Activated CD4-positive, CD25-positive, alpha-beta regulatory T cell treated with anti-CD3 and anti-CD28 coated beads, Interleukin-2, amount 50 U/mL, for 72 hours (primary cell): Measurements from ENCODE around the gene FREM3.
"Not testable (repeated sequence)": the region's sequence is repeated elsewhere in the genome, so short reads cannot be mapped to it uniquely, and the experiment has no call there.

ENCODE experiments used
- DNase-seq: peaks from one replicate; pipeline ENCODE4 v3.0.0; 2021

The FREM3 gene

GRCh38 chr4:143564472-143564871, 136.0 kb downstream of the FREM3 start:
- DNase-seq = no peak

- no peak for DNase-seq
Observed at GRCh38 chr4:143559757-143560147, 140.7 kb downstream of the FREM3 start.

- peak; percentile 62 for DNase-seq
Observed at GRCh38 chr4:143558823-143559756, 141.4 kb downstream of the FREM3 start.

GRCh38 chr4:143558286-143558685, 142.2 kb downstream of the FREM3 start:
- DNase-seq = no peak

- no peak for DNase-seq
Observed at GRCh38 chr4:143555676-143556075, 144.8 kb downstream of the FREM3 start.

- DNase-seq = no peak
Observed at GRCh38 chr4:143554728-143555597, 145.5 kb downstream of the FREM3 start.

GRCh38 chr4:143549928-143550327, 150.5 kb downstream of the FREM3 start:
- no peak for DNase-seq

GRCh38 chr4:143539670-143540023, 160.8 kb downstream of the FREM3 start:
- no peak for DNase-seq

GRCh38 chr4:143538979-143539669, 161.4 kb downstream of the FREM3 start:
- no peak for DNase-seq

- DNase-seq = no peak
Observed at GRCh38 chr4:143531788-143532491, 168.5 kb downstream of the FREM3 start.

- DNase-seq = no peak
Observed at GRCh38 chr4:143531380-143531779, 169.1 kb downstream of the FREM3 start.

GRCh38 chr4:143528046-143528445, 172.4 kb downstream of the FREM3 start:
- DNase-seq = not testable (repeated sequence)
